ENCODE measurements around the gene RNF125.
"Not testable (repeated sequence)": the region's sequence is repeated elsewhere in the genome, so short reads cannot be mapped to it uniquely, and the experiment has no call there.

RNF125 gene

GRCh38 chr18:32025744-32026143 is 7.1 kb downstream of the RNF125 start:
- no peak for DNase-seq (ENCODE audit: low spot score)

GRCh38 chr18:32026491-32027086 is 8.0 kb downstream of the RNF125 start:
- DNase-seq (ENCODE audit: low spot score) = no peak

- no peak for DNase-seq (ENCODE audit: low spot score)
Measured at GRCh38 chr18:32029558-32029957, 10.9 kb downstream of the RNF125 start.

GRCh38 chr18:32032609-32033008 is 14.0 kb downstream of the RNF125 start:
- no peak for DNase-seq (ENCODE audit: low spot score)

- no peak for DNase-seq (ENCODE audit: low spot score)
Measured at GRCh38 chr18:32036506-32037180, 18.0 kb downstream of the RNF125 start.

GRCh38 chr18:32037616-32038015 is 19.0 kb downstream of the RNF125 start:
- DNase-seq (ENCODE audit: low spot score) = no peak

- DNase-seq (ENCODE audit: low spot score) = no peak
Measured at GRCh38 chr18:32040936-32041335, 22.3 kb downstream of the RNF125 start.

- no peak for DNase-seq (ENCODE audit: low spot score)
Measured at GRCh38 chr18:32042337-32042736, 23.7 kb downstream of the RNF125 start.

- DNase-seq (ENCODE audit: low spot score) = peak; percentile 20
Measured at GRCh38 chr18:32048507-32049091, 30.0 kb downstream of the RNF125 start.

GRCh38 chr18:32049393-32050171 is 31.0 kb downstream of the RNF125 start:
- no peak for DNase-seq (ENCODE audit: low spot score)

- DNase-seq (ENCODE audit: low spot score) = no peak
Measured at GRCh38 chr18:32056613-32057358, 38.2 kb downstream of the RNF125 start.

GRCh38 chr18:32057624-32058165 is 39.1 kb downstream of the RNF125 start:
- DNase-seq (ENCODE audit: low spot score) = no peak

- DNase-seq (ENCODE audit: low spot score) = no peak
Measured at GRCh38 chr18:32060026-32060425, 41.4 kb downstream of the RNF125 start.

- DNase-seq (ENCODE audit: low spot score) = no peak
Measured at GRCh38 chr18:32067375-32068167, 48.9 kb downstream of the RNF125 start.

- peak; percentile 26 for DNase-seq (ENCODE audit: low spot score)
Measured at GRCh38 chr18:32072321-32072720, 53.7 kb downstream of the RNF125 start.

- no peak for DNase-seq (ENCODE audit: low spot score)
Measured at GRCh38 chr18:32074206-32074605, 55.6 kb downstream of the RNF125 start.

- no peak for DNase-seq (ENCODE audit: low spot score)
Measured at GRCh38 chr18:32078845-32079244, 60.2 kb downstream of the RNF125 start.

GRCh38 chr18:32081881-32082280 is 63.3 kb downstream of the RNF125 start:
- DNase-seq (ENCODE audit: low spot score) = peak; percentile 24

GRCh38 chr18:32083781-32084180 is 65.2 kb downstream of the RNF125 start:
- DNase-seq (ENCODE audit: low spot score) = no peak

GRCh38 chr18:32086881-32087280 is 68.3 kb downstream of the RNF125 start:
- peak; percentile 9 for DNase-seq (ENCODE audit: low spot score)

GRCh38 chr18:32090831-32091230 is 72.2 kb downstream of the RNF125 start:
- DNase-seq (ENCODE audit: low spot score) = not testable (repeated sequence)
